ENCODE data around the gene TSPAN10. TPM values are rescaled to one million over a fixed set of nuclear protein-coding genes. Genes with fewer than 3 reads are reported as not detected.
A peak's percentile ranks its signal among the peaks of the same experiment; 100 is the strongest.

Gene TSPAN10
- total RNA-seq, 1 donor from 2014 or later = 0.24 TPM

- ATAC-seq (ENCODE audit: poor library complexity) (no peak), DNase-seq (peak; percentile 45)
- intact Hi-C loops (cut with DNase I) = no loop called here
These were observed 44.7 kb downstream of the TSPAN10 start for GRCh38 chr17:81681672-81682071.

GRCh38 chr17:81682565-81683207, 45.7 kb downstream of the TSPAN10 start:
- ATAC-seq (ENCODE audit: poor library complexity) (no peak), DNase-seq (no peak)
- intact Hi-C loops (cut with DNase I) = no loop called here

GRCh38 chr17:81683208-81683583, 46.2 kb downstream of the TSPAN10 start:
- intact Hi-C loops (cut with DNase I) = no loop called here
- DNase-seq (no peak), ATAC-seq (ENCODE audit: poor library complexity) (peak; percentile 16)

GRCh38 chr17:81683584-81684441, 46.8 kb downstream of the TSPAN10 start, which contains the start of the genes ARL16 and HGS:
TSS of gene ARL16 (minus strand) at chr17:81683797. CDS start at chr17:81683753, 44 bp downstream.
TSS of gene HGS (plus strand) at chr17:81684011. CDS start at chr17:81684067, 56 bp downstream.
- intact Hi-C loops (cut with DNase I) = no loop called here
- DNase-seq = peak; percentile 99
- peak; percentile 99 for ATAC-seq (ENCODE audit: poor library complexity)

- DNase-seq (no peak), ATAC-seq (ENCODE audit: poor library complexity) (no peak)
- intact Hi-C loops (cut with DNase I) = no loop called here
These were observed 47.5 kb downstream of the TSPAN10 start for GRCh38 chr17:81684442-81684911.

GRCh38 chr17:81685108-81685507, 48.1 kb downstream of the TSPAN10 start:
- DNase-seq (no peak), ATAC-seq (ENCODE audit: poor library complexity) (no peak)
- intact Hi-C loops (cut with DNase I) = no loop called here

- intact Hi-C loops (cut with DNase I) = no loop called here
- no peak for ATAC-seq (ENCODE audit: poor library complexity)
- no peak for DNase-seq
These were observed 49.6 kb downstream of the TSPAN10 start for GRCh38 chr17:81686614-81687013.

GRCh38 chr17:81687770-81688541, 51.0 kb downstream of the TSPAN10 start:
- ATAC-seq (ENCODE audit: poor library complexity) = no peak
- intact Hi-C loops (cut with DNase I) = no loop called here
- no peak for DNase-seq

GRCh38 chr17:81688616-81689015, 51.6 kb downstream of the TSPAN10 start:
- intact Hi-C loops (cut with DNase I) = no loop called here
- ATAC-seq (ENCODE audit: poor library complexity) = no peak
- no peak for DNase-seq

- intact Hi-C loops (cut with DNase I) = no loop called here
- DNase-seq = no peak
- no peak for ATAC-seq (ENCODE audit: poor library complexity)
These were observed 53.1 kb downstream of the TSPAN10 start for GRCh38 chr17:81690066-81690465.

GRCh38 chr17:81690549-81690948, 53.6 kb downstream of the TSPAN10 start:
- intact Hi-C loops (cut with DNase I) = no loop called here
- DNase-seq = no peak
- no peak for ATAC-seq (ENCODE audit: poor library complexity)

- no peak for DNase-seq
- intact Hi-C loops (cut with DNase I) = no loop called here
- ATAC-seq (ENCODE audit: poor library complexity) = no peak
These were observed 54.2 kb downstream of the TSPAN10 start for GRCh38 chr17:81691196-81691595.

- no peak for DNase-seq
- ATAC-seq (ENCODE audit: poor library complexity) = no peak
- intact Hi-C loops (cut with DNase I) = no loop called here
These were observed 54.6 kb downstream of the TSPAN10 start for GRCh38 chr17:81691608-81692007.

- intact Hi-C loops (cut with DNase I) = no loop called here
- no peak for DNase-seq
- ATAC-seq (ENCODE audit: poor library complexity) = no peak
These were observed 56.7 kb downstream of the TSPAN10 start for GRCh38 chr17:81693509-81694210.

- intact Hi-C loops (cut with DNase I) = no loop called here
- DNase-seq (no peak), ATAC-seq (ENCODE audit: poor library complexity) (no peak)
These were observed 57.8 kb downstream of the TSPAN10 start for GRCh38 chr17:81694810-81695209.

- ATAC-seq (ENCODE audit: poor library complexity) (no peak), DNase-seq (no peak)
- intact Hi-C loops (cut with DNase I) = no loop called here
These were observed 58.2 kb downstream of the TSPAN10 start for GRCh38 chr17:81695211-81695610.

- intact Hi-C loops (cut with DNase I) = no loop called here
- DNase-seq (no peak), ATAC-seq (ENCODE audit: poor library complexity) (no peak)
These were observed 58.8 kb downstream of the TSPAN10 start for GRCh38 chr17:81695801-81696200.

- intact Hi-C loops (cut with DNase I) = no loop called here
- DNase-seq (no peak), ATAC-seq (ENCODE audit: poor library complexity) (peak; percentile 9)
These were observed 59.4 kb downstream of the TSPAN10 start for GRCh38 chr17:81696218-81696941.
